ENCODE data around the gene ZNF311. TPM values are rescaled to one million over a fixed set of nuclear protein-coding genes. Genes with fewer than 3 reads are reported as not detected.

ZNF311 gene
- total and polyA plus RNA-seq, 9 of the 15 experiments (the other 6 are each of a cell fraction or from before 2014, with no cell fraction given), result 5.1 to 10.0 (median 7.5) TPM

DNA sequence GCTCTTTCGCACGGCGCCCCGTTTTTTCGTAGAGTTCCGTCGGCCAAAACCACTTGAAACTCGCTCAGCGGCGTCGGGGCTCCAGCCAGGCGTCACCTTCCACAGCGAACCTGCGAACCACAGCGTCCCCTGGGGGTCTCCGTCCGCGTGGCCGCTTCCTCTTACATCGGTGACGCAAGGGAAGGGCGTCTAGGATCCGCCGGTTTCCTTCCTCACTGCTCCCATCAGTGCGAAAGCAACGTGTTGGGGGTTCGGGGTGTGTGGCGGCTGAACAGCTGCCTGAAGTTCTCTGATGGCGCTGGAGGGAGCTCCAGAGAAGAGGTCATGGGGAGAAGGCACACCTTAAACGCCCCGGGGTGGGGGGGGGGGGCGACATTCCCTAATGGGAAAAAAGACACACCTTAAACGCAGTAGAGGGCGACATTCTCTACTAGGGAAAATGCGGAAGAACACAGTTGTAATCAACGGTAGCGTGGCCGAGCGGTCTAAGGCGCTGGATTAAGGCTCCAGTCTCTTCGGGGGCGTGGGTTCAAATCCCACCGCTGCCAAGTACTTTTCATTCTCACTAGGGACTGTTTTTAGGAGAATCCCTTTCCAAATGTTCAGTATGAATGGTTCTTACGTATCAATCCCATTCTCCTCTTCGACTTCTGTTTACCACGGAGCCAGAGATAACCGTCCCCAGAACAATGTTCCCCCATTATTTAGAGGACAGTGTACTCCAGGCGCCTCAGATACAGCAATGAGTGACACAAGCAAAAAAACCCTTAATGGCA lies 16.4 kb downstream of the ZNF311 start (continued):
- TF ChIP-seq TAL1 (IDR thresholded peaks at IDR 0.05), result no peak
- no peak for TF ChIP-seq BMI1 (IDR thresholded peaks at IDR 0.05; ENCODE audit: low read length)
- no peak for TF ChIP-seq PML (IDR thresholded peaks at IDR 0.05; ENCODE audit: low read length)
- TF ChIP-seq, protein P1, sequence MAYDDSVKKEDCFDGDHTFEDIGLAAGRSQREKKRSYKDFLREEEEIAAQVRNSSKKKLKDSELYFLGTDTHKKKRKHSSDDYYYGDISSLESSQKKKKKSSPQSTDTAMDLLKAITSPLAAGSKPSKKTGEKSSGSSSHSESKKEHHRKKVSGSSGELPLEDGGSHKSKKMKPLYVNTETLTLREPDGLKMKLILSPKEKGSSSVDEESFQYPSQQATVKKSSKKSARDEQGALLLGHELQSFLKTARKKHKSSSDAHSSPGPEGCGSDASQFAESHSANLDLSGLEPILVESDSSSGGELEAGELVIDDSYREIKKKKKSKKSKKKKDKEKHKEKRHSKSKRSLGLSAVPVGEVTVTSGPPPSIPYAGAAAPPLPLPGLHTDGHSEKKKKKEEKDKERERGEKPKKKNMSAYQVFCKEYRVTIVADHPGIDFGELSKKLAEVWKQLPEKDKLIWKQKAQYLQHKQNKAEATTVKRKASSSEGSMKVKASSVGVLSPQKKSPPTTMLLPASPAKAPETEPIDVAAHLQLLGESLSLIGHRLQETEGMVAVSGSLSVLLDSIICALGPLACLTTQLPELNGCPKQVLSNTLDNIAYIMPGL (CRISPR knock-in tag; IDR thresholded peaks at IDR 0.05), result peak; percentile 49; the same call in 1 of the 2 replicates
- TF ChIP-seq FOXA1 (IDR thresholded peaks at IDR 0.05; ENCODE audit: borderline replicate concordance), result no peak
- TF ChIP-seq SMARCA4 (IDR thresholded peaks at IDR 0.05), result no peak
- TF ChIP-seq, protein P2, sequence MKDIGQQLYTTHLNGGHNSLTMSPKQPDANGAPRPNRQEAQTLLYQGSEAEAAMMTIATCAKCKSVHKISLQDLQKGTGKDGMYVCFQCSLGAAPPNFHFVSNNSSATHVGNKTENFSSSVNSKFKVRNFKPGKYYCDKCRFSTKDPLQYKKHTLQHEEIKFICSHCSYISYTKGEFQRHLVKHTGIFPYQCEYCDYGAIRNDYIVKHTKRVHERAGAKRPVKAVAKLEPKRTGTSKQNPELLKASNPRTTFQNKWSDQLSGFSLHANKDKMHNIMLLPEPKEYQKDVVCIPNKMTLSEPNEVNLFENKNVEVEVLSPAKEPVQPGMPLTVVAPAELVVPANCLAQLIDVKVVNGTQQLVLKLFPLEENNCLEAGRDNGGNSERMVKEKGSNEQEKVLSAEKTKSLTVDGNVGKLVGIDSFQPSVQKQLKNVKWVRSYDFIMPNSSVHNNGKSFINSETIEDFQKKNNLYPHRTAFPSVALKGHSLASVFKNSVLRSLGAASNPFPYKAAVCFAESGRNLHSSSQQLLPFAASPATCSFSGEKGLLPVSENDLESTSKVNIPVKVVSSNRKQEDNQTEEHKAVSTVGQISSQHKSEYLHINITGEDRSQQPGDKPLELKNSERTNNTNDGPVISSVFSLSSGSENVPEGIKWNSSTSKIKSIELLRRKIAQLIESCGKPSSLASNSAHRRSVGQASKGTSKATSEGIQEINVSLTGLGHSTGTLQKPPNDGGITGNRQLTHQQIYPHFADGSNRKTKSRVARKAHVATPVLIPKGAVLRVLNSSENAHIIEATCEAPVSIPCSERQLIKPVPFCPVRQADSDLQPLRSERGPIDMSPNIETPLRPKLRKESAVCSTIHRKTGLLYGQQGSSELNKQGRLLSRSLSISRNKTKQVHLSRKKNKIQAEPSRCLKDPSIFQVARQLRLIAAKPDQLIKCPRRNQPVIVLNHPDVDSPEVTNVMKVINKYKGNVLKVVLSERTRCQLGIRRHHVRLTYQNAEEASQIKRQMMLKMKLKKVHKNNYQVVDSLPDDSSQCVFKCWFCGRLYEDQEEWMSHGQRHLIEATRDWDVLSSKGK (CRISPR knock-in tag; IDR thresholded peaks at IDR 0.05), result no peak
- TF ChIP-seq MTA3 (IDR thresholded peaks at IDR 0.05; ENCODE audit: borderline replicate concordance), result no peak
- TF ChIP-seq, protein P3, sequence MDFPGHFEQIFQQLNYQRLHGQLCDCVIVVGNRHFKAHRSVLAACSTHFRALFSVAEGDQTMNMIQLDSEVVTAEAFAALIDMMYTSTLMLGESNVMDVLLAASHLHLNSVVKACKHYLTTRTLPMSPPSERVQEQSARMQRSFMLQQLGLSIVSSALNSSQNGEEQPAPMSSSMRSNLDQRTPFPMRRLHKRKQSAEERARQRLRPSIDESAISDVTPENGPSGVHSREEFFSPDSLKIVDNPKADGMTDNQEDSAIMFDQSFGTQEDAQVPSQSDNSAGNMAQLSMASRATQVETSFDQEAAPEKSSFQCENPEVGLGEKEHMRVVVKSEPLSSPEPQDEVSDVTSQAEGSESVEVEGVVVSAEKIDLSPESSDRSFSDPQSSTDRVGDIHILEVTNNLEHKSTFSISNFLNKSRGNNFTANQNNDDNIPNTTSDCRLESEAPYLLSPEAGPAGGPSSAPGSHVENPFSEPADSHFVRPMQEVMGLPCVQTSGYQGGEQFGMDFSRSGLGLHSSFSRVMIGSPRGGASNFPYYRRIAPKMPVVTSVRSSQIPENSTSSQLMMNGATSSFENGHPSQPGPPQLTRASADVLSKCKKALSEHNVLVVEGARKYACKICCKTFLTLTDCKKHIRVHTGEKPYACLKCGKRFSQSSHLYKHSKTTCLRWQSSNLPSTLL (IDR thresholded peaks at IDR 0.05), result no peak
- no peak for TF ChIP-seq ZFP1 (CRISPR knock-in tag; IDR thresholded peaks at IDR 0.05)
- no peak for TF ChIP-seq STAT5A (IDR thresholded peaks at IDR 0.05; ENCODE audit: borderline replicate concordance, low read length)
- TF ChIP-seq PHF8 (IDR thresholded peaks at IDR 0.05; ENCODE audit: borderline replicate concordance, low read length), result no peak
- TF ChIP-seq ZNF445 (CRISPR knock-in tag; IDR thresholded peaks at IDR 0.05; ENCODE audit: low read depth), result no peak
- no peak for TF ChIP-seq ZNF143 (CRISPR knock-in tag; IDR thresholded peaks at IDR 0.05)
- TF ChIP-seq PRPF4 (IDR thresholded peaks at IDR 0.05; ENCODE audit: insufficient read depth, low read depth, low read length, poor library complexity, severe bottlenecking), result no peak
- peak; percentile 92 for TF ChIP-seq HNRNPLL (IDR thresholded peaks at IDR 0.05; ENCODE audit: low read depth, low read length, poor library complexity, severe bottlenecking)
- peak; percentile 55; the same call in 1 of the 2 replicates for TF ChIP-seq ELF1 (tag; IDR thresholded peaks at IDR 0.05)
- TF ChIP-seq NCOA6 (IDR thresholded peaks at IDR 0.05), result peak; percentile 88
- no peak for TF ChIP-seq BRF1 (IDR thresholded peaks at IDR 0.05; ENCODE audit: borderline replicate concordance, extremely low read depth, insufficient read length)
- TF ChIP-seq, protein P4, sequence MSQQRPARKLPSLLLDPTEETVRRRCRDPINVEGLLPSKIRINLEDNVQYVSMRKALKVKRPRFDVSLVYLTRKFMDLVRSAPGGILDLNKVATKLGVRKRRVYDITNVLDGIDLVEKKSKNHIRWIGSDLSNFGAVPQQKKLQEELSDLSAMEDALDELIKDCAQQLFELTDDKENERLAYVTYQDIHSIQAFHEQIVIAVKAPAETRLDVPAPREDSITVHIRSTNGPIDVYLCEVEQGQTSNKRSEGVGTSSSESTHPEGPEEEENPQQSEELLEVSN (IDR thresholded peaks at IDR 0.05; ENCODE audit: borderline replicate concordance in 1 of 2, extremely low read depth in 1 of 2, insufficient read depth in 1 of 2, insufficient read length in 1 of 2, low read depth in 1 of 2, low read length in 1 of 2, poor library complexity in 1 of 2, severe bottlenecking in 1 of 2), result peak in 1 of 2 experiments; percentile 13
